ENCODE data around the gene OR2AT4.
A peak's percentile ranks its signal among the peaks of the same experiment; 100 is the strongest.
"Not testable (repeated sequence)": the region's sequence is repeated elsewhere in the genome, so short reads cannot be mapped to it uniquely, and the experiment has no call there.

OR2AT4 gene

DNA sequence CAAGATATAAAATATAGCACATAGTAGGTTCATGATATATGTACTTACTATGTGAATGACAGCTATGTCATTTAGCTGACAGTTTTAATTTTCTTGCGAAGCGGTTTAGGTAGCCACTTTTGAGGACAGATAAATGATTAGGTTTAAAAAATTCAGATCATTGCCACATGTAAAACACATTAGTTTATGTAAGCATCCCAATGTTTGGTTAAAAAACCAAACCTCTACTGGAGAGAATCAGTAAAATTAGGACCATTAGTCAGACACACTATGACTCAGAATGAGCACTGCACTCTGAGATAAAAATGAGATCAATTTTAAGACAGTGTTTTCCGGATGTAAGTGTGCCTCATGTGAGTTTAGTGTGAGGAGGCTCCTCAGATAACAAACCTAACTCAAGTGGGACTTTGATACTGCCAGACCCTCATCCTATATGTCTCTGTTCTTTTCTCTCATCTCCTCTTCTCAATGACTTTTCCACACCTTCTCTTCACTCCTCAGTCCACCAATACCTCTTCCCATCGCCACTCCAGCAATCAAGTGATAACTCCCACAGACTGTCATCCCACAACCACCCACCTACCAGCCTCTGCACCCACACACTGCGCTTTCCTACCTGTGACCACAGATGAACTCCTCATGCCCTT, 6.8 kb upstream of the OR2AT4 start:
- DNase-seq (ENCODE audit: low spot score): peak; percentile 69

DNA sequence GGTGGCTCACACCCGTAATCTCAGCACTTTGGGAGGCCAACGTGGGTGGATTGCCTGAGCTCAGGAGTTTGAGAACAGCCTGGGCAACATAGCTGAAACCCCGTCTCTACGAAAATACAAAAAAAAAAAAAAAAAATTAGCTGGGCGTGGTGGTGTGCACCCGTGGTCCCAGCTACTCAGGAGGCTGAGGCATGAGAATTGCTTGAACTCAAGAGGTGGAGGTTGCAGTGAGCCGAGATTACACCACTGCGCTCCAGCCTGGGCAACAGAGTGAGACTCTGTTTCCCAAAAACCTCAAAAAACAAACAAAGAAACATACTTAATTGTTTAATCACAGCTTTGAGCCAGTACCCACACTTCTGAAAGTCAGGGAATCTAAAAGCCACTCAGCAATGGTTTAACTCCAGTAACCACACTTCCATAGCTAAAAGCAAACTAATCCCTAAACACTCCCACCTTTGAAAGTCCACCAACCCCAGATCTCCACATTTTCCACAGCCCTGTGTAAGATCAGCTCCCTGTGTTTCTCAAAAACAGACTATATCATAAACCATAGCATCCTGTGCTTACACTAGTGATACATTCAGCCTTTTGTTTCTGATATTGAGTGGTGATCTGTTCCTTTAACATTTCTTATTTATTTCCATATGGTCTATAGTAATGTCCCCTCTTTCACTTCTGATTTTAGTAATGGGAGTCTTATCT, 4.9 kb upstream of the OR2AT4 start:
- no peak for DNase-seq (ENCODE audit: low spot score)

DNA sequence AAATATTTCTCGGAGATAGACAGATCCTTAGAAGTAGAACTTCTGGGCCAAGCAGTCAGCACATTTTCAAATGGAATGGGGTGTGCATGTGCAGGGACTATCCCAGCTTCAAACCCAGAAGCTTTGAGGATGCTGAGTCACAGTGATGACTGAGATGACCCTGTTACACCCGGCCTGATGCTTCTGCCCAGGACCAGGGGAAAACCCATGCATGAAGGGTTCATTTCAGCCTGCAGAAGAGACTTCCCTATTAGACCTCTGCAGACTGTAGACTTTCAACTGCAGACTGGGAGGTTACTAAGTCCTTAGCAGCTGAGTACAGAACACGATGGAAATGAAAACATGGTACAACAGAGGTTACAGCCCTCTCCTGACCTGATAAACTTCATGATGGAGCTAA, 3.6 kb upstream of the OR2AT4 start:
- peak; percentile 23 for DNase-seq (ENCODE audit: low spot score)

DNA sequence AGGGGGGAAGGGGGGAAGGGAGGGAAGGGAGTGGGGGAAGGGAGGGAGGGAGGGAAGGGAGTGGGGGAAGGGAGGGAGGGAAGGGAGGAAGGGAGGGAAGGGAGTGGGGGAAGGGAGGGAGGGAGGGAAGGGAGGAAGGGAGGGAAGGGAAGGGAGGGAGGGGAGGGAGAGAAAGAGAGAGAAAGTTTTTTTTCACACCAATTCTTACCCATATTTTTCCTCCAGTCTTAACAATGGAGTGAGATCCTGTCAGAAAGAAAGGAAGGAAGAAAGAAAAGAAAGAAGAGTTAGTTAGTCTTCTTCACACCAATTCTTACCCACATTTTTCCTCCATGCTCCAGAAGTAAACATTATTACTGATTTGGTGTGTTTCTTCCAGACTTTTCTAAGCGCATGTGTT, 3.0 kb upstream of the OR2AT4 start:
- DNase-seq (ENCODE audit: low spot score): no peak

DNA sequence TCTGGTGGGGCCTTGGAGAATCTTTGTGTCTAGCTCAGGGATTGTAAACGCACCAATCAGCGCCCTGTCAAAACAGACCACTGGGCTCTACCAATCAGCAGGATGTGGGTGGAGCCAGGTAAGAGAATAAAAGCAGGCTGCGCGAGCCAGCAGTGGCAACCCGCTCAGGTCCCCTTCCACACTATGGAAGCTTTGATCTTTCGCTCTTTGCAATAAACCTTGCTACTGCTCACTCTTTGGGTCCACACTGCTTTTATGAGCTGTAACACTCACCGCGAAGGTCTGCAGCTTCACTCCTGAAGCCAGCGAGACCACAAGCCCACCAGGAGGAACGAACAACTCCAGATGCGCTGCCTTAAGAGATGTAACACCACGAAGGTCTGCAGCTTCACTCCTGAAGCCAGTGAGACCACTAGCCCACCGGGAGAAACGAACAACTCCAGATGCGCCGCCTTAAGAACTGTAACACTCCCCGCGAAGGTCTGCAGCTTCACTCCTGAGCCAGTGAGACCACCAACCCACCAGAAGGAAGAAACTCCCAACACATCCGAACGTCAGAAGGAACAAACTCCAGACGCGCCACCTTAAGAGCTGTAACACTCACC, 2.3 kb upstream of the OR2AT4 start:
- DNase-seq (ENCODE audit: low spot score): not testable (repeated sequence)

DNA sequence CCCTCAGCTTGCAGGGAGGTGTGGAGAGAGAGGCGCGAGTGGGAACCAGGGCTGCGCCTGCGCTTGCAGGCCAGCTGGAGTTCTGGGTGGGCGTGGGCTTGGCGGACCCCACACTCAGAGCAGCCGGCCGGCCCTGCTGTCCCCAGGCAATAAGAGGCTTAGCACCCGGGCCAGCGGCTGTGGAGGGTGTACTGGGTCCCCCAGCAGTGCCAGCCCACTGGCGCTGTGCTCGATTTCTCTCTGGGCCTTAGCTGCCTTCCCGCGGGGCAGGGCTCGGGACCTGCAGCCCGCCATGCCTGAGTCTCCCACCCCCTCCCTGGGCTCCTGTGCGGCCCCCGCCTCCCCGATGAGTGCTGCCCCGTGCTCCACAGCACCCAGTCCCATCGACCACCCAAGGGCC, 1.5 kb upstream of the OR2AT4 start:
- not testable (repeated sequence) for DNase-seq (ENCODE audit: low spot score)

DNA sequence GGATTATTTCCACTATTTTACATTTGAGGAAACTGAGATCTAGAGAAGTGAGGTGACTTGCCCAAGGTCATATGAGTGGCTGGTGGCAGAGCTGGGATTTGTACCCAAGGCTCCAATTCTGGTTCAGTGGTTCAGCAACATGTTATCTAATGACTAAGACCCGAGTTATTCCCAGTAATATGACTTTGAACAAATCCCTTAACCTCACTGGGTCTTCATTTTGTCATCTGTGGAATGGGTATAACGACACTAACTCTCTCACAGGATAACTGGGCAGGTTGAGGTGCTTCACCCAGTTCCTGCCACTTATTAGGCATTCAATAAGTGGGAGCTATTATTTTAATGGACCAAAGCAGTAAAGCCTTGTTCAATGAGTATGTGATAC, 489 bp upstream of the OR2AT4 start:
- no peak for DNase-seq (ENCODE audit: low spot score)

DNA sequence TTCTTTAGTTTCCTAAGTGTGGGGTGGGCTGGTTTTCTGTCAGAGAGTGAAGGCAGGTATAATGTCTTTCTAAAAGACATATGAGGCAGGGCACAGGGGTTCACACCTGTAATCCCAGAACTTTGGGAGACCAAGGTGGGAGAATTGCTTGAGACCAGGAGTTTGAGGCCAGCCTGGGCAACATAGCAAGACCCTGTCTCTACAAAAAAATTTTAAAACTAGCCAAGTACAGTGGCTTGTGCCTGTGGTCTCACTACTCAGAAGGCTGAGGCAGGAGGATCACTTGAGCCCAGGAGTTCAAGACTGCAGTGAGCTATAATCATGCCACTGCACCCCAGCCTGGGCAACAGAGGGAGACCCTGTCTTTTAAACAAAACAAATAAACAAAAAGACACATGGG, 2.3 kb downstream of the OR2AT4 start:
- DNase-seq (ENCODE audit: low spot score): not testable (repeated sequence)

DNA sequence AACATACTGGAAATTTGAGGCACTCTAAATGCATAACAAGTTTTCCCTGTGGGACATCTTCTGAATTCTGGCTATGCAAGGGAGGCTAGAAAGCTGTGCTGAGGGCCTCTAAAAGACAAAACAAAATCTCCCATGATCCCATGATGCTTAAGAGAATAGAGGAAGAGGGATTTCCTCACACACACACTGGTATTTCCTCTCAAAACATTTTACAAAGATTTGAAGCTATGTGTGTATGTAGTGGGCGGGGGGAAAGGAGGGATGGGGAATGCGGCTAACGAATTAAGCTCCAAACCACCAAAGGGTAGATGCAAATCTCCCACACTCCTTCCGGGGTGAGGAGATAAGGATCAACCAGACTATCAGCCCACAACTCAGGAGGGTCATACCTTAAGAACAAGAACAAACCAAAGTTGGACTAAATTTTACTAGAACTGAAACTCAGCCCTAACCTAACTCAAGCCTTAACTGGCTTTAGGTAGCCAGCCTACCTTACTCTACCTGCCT, 6.0 kb downstream of the OR2AT4 start:
- no peak for DNase-seq (ENCODE audit: low spot score)

DNA sequence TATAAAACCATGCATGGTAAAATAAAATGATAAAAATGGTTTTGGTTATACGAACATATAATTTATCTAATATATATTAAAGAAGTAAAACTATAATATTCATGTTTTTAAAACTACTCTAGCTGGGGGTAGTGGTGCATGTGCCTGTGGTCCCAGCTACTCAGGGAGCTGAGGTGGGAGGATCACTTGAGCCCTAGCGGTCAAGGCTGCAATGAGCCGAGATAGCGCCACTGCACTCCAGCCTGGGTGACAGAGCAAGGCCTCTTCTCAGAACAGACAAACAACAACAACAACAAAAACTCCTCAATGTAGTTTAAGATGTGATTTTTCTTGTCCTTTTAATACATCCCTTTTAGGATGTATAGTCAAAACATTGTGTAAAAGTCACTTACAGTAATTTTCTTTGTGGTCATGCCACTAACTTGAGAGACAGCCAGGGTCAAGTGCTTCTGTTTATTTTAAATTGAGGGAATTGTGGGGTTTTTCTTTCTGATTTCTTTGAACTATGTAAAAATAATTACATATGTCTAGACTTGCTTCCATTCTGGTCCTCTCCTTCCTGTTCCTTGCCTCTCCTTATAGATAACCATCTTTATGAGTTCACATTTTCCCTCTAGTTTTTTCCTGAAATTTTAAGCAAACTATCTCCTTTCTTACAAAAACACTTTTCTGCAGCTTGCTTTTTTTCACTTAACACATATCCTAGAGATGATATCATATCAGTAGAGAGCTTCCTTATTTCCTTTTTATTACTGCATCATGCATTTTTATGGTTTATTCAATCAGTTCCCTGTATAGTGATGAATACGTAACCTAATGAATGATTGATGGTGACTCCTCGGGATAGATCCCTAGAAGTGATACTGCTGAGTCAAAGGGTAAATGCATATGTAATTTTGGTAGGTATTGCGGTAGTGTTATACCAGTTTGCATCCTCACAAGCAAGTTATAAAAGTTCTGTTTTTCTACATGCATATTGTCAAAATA, 9.1 kb downstream of the OR2AT4 start:
- no peak for DNase-seq (ENCODE audit: low spot score)

DNA sequence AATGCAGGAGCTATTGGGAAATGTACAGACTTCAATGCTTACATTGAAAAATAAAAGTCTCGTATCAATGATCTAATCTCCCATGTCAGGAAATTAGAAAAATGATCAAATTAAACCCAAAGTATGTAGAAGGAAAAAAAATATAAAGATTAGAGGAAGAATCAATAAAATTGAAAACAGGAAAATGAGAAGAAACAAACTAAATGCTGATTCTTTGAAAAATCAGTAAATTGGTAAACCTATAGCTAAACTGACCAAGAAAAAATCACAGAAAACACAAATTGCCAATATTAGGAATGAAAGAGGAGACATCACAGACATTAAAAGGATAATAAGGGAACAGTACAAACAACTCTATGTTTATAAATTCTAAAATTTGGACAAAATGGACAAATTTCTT, 11.8 kb downstream of the OR2AT4 start:
- no peak for DNase-seq (ENCODE audit: low spot score)

DNA sequence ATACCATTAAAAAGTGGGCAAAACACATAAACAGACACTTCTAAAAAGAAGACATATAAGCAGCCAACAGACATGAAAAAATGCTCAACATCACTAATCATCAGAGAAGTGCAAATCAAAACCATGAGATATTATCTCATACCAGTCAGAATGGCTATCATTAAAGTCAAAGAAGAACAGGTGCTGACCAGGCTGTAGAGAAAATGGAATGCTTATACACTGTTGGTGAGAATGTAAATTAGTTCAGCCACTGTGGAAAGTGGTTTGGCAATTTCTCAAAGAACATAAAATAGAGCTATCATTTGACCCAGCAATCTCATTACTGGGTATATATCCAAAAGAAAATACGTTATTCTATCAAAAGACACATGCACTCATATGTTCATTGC, 13.5 kb downstream of the OR2AT4 start:
- no peak for DNase-seq (ENCODE audit: low spot score)

DNA sequence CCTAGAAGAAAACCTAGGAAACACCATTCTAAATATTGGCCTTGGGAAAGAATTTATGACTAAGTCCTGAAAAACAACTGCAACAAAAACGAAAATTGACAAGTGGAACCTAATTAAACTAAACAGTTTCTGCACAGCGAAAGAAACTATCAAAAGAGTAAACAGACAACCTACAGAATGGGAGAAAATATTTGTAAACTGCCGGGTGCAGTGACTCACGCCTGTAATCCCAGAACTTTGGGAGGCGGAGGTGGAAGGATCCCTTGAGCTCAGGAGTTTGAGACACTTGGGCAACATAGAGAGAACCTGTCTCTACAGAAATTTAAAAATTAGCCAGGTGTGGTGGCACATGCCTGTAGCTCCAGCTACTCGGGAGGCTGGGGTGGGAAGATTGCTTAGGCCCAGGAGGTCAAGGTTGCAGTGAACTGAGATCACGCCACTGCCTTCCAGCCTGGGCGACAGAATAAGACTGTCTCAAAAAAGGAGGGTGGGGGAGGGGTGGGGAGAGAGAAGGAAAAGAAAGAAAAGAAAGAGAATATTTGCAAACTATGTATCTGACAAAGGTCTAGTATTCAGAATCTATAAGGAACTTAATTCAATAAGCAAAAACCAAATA, 14.0 kb downstream of the OR2AT4 start:
- DNase-seq (ENCODE audit: low spot score): no peak

DNA sequence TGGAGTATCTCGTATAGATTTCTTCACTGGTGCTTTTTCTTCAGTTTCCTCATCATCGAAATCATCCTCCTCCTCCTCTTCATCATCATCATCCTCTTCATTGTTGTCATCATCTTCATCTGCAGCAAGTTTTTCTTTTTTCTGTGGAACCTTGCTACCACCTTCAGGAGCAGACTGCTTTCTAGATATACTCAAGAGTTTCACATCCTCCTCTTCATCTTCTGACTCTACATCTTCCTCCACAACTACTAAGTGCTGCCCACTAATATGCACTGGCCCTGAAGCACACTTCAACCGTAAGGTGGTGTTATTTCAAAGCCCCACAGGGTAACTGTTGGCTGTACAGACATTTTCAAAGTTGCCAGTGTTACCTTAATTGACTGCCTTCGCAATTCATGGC, 17.1 kb downstream of the OR2AT4 start:
- no peak for DNase-seq (ENCODE audit: low spot score)

DNA sequence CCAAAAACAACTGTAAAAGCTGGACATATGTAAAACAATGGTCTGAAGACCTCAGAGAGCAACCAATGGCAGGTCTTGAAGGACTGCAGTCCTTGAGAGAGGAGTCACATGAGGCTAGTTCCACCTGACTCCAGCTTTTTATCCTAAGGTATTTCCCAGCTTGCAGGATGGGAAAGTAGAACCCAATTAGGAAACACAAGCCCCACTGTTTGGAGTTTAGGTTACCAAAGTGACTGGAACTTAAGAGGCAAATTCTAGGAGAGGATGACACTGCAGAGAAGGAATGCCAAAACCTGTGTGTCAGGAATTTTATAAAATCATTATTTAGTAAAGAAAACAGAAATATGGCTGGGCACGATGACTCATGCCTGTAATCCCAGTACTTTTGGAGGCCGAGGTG, 18.4 kb downstream of the OR2AT4 start:
- DNase-seq (ENCODE audit: low spot score): no peak

DNA sequence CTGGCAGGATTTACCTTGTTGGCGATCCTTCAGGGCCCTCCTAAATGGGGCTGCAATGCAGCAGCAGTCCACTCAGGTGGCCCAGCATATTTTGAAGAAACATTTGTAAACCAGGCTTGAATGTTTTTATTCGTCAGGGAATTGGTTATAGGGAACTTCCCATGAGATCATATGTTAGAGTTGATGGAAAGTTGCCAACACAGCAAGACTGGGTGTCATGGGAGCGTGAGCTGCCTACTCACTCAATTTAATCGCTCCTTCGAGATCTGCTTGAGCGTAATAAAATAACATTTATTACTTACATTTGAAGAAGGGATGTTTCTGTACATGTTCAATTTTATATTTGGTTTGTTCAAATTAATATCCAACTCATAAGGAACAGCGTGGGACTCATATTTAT, 19.4 kb downstream of the OR2AT4 start:
- DNase-seq (ENCODE audit: low spot score): no peak

DNA sequence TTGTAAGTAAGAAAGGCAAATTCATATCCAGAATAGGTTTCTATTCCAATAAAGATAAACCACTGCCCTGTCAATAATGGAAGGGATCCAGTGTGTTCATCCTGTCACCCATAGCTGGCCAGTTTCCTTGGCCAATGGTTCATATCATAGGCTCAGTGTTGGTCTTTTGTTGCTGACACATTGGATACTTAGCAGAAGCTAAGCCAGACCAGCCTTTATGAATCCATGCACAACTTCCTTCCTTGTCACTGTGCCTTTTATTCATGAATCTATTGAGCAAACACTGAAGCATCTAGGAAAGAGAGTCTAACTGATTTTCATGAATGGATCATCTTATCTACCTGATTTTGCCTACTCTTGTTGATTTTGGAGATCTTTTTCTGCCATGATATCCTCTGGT, 20.0 kb downstream of the OR2AT4 start:
- DNase-seq (ENCODE audit: low spot score): no peak

DNA sequence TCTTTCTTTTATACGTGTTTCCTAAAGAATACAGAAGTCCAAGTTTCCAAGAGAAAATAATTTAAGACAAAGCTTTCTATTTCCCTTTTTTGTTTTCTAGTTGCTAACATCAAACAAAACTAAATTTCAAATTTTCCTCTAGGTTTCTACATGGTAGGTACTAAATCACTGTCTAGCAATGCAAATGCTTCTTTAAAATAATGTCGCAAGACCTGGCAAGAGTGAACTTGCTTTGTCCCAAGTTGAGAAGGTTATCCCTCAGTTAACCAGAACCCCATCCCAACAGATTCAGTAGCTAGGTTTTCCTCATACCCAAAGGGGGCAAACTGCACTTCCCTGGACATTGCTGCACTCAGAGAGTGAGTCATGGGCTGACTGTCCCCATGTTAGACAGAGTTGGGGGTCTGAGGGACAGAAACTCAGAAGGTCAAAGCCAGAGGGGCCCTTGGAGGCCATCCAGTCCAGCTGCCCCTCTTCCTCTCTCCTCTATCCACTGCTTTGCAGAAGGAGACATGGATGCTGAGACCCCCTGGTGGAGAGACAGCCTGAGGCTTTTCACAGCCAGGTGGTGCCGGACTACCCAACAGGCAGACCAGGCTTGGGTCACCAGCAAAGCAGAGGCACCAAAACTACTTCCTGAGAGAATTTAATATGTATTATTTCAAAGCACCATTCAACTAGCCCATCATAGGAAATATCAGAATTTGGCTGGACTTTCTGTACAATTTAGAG, 23.1 kb downstream of the OR2AT4 start:
- no peak for DNase-seq (ENCODE audit: low spot score)

DNA sequence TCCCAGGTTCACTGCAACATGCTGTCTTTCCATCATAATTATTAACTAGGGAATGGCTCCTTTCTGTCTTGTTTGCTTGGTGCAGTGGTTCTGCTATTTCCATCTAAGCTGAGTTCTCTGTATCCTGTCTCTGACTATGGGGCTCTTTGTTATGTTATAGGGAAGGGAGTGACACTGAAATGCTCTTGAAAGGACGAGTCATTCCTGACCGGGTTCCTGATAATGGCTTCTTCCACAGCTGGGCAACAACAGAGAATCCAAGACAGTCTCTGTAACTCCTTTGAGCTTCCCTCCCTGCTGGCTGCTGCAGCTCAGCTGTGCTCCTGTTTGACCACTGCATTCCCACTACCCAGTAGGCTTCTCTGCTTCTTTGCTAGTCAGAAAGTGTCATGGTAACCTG, 24.1 kb downstream of the OR2AT4 start:
- DNase-seq (ENCODE audit: low spot score): no peak

DNA sequence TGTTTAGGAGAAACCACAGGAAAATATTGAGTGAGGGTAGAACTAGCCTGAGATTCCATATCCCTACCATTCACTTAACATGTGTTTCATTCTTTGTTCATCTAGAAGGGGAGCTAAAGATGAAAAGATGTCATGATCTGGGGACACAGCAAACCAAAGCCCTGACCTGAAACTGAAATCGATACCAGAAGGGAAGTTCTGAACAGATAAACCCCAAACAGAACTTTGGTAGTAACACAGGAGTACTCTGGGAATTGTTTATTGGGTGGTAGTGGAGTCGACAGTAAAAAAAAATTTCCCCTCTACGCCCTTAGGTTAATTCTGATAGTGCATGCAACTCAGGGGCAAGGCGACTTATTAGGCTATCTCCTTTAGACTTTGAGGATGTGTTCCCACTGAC, 27.2 kb downstream of the OR2AT4 start:
- DNase-seq (ENCODE audit: low spot score): no peak

DNA sequence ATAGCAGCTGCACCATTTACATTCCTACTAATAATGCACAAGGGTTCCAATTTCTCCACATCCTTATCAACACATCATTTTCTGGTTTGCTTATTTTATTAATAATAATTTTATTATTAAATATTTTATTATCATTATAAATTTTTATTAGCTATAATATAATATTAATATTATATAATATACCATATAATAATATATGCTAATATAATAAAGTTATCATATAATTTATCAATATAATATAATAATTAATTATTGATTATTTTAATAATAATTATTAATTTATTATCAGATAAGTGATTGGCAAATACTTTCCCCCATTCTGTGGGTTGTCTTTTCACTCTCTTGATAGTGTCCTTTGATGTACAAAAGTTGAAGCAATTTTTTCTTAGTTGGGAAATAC, 27.7 kb downstream of the OR2AT4 start:
- DNase-seq (ENCODE audit: low spot score): no peak
